Bronchial epithelial cell (primary cell): ENCODE data around the gene FAM53B. TPM values are rescaled to one million over a fixed set of nuclear protein-coding genes. Genes with fewer than 3 reads are reported as not detected.

Experiments used
- DNase-seq: peaks from one replicate; pipeline ENCODE4 v3.0.0-alpha.2; 2010; ENCODE audit warnings: low read depth
- FAIRE-seq: peaks from 2 replicates; lab custom pipeline; 2011; peaks lifted over from hg19 to GRCh38; lab: Jason Lieb, UNC
- H3K27me3 ChIP-seq: 2 replicates; pipeline ENCODE4 v1.5.1; 2011; ENCODE audit warnings: low read length; ENCODE audit not compliant: control insufficient read depth, insufficient read depth
- H3K36me3 ChIP-seq: 2 replicates; pipeline ENCODE4 v1.5.1; 2011; ENCODE audit warnings: low read length; ENCODE audit not compliant: control insufficient read depth, insufficient read depth
- H3K4me3 ChIP-seq: 2 replicates; pipeline ENCODE4 v1.5.1; 2011; ENCODE audit warnings: mild to moderate bottlenecking, low read depth, low read length, control low read depth
- total RNA-seq: library from RNA; depleted of rRNA; stranded (reverse); fragments of >200 nt; gene quantifications from 2 replicates; pipeline ENCODE4 v1.2.1, GENCODE V29; 2014
- TF ChIP-seq, protein P1 (sequence below): IDR thresholded peaks from 2 replicates; pipeline ENCODE4 v1.5.1; 2011; ENCODE audit warnings: mild to moderate bottlenecking, moderate library complexity, low read length, control low read depth, inconsistent platforms; ENCODE audit not compliant: insufficient read depth, severe bottlenecking

FAM53B gene
- total RNA-seq, 1 donor from 2014 or later, result 19.5 TPM

DNA sequence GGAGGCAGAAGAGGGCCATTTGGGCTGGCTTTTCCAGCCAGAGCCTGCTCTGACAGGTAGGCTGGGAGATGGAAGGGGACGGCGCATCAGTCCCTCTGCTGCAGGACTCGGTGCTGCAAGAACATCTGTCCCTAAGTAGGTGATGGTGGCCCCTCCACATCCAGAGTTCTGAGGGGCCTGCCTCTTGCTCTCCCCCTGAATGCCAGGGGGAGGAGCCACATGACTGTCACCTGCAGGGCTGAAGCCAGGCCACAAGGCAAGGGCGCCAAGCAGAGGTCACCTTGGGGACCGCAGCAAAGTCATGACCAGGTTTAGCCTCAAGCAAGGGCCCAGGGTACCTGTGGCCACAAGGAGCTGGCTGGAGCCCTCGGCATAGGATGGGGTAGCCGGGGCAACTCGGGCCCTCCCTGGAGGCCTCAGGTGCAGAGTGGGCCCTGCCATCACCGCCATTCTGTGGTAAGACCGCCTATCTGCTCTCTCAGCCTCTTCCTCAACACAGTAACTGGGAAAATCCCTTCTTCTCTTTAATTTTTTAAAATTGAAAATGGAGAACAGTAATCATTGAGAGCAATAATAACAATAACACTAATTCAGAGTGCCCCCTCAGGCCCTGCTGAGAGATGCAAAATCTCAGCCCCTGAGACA lies 99.3 kb downstream of the FAM53B start:
- TF ChIP-seq, protein P1, sequence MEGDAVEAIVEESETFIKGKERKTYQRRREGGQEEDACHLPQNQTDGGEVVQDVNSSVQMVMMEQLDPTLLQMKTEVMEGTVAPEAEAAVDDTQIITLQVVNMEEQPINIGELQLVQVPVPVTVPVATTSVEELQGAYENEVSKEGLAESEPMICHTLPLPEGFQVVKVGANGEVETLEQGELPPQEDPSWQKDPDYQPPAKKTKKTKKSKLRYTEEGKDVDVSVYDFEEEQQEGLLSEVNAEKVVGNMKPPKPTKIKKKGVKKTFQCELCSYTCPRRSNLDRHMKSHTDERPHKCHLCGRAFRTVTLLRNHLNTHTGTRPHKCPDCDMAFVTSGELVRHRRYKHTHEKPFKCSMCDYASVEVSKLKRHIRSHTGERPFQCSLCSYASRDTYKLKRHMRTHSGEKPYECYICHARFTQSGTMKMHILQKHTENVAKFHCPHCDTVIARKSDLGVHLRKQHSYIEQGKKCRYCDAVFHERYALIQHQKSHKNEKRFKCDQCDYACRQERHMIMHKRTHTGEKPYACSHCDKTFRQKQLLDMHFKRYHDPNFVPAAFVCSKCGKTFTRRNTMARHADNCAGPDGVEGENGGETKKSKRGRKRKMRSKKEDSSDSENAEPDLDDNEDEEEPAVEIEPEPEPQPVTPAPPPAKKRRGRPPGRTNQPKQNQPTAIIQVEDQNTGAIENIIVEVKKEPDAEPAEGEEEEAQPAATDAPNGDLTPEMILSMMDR, result no peak
- DNase-seq (no peak), FAIRE-seq (no peak)
- no peak overlapping the region for H3K4me3 ChIP-seq
- no peaks in the 10 kb centered on the region for H3K27me3 ChIP-seq
- H3K36me3 ChIP-seq, result no peaks in the 10 kb centered on the region

DNA sequence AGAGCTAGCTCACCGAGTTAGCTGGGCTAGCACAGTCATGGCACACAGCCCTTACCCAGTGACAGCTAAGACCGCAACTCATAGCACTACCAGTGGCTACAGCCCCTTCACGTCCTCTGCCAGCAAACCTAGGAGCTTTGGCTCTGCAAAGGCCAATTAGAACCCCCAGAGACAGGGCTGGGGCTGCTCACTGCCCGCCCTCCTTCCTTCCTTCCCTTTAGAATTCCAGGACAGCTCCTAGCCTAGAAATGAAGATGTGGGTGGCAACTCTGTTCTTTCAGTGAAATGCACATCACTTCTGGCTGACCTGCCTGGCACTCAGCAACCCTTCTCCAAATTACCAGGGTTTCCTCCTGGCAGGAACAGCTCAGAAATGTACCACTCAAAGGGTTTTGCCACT lies 99.9 kb downstream of the FAM53B start:
- no peak for DNase-seq
- peaks cover under 1% of the 10 kb centered on the region for H3K36me3 ChIP-seq
- TF ChIP-seq, protein P1, result no peak
- no peaks in the 10 kb centered on the region for H3K27me3 ChIP-seq
- no peak for FAIRE-seq
- no peak overlapping the region for H3K4me3 ChIP-seq

DNA sequence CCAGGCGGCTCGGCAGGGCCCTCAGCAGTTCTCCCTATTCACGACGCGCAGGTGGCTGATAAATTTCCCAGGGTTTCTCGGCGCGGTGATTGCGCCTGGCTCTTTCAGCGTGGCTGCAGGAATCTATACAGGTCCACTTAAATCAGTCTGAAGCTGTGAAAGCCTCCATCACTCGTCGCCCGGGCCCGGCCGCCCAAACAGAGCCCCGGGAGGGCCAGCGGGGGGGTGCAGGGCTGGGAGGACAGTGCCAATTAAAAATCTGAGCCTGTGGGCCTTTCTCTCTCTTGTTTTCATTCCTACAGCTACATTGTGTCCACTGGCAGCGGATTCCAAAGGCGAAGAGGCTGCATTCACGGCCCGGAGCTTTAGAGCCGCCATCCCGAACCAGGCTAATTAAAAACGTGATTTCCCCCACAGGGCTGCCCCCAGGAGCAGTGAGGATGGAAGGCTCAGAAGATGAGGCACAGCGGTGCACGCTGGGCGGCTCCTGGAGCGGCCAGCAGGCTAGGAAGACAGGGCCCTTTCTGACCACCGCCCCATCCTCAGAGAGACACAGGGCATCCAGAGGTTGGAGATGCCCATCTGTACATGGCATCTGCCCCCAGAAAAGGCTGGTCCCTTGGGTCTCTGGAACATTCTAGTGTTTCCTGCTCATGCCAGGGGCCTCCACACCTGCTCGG lies 100.7 kb downstream of the FAM53B start:
- Histone ChIP-seq H3K27me3 (no peaks in the 10 kb centered on the region), H3K36me3 (peaks cover 1% of the 10 kb centered on the region), H3K4me3 (no peak overlapping the region)
- FAIRE-seq (no peak), DNase-seq (no peak)
- TF ChIP-seq, protein P1, result no peak

DNA sequence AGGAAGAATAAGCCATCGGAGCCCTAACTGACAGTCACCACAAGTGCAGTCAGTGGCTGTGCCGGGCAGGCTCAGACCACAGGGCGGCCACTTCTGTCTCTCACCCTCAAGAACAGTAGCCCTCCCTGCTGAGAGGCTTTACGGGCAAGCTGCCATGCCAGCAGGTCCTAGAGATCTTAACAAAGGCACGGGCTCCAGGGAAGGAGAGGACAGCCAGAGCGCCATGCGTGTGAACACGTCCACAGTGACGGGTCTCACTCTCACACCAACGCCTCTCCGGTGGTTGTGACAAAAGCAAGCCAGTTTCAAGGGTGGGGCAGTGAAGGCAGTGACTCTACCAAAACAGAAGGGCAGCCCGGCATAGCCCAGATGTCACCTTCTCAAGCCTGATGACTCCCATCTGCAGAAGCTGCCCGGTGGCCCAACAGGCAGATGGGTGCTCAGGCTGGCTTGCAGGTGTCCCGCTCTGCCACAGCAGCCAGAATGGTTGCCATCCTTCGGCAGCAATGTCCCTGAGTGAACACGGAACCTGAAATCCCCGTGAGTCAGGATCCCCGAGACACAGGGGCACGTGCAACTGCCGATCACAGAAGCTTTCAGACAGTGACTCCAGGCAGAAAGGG lies 102.0 kb downstream of the FAM53B start:
- TF ChIP-seq, protein P1, result no peak
- FAIRE-seq (no peak), DNase-seq (no peak)
- no peaks in the 10 kb centered on the region for H3K27me3 ChIP-seq
- no peak overlapping the region for H3K4me3 ChIP-seq
- H3K36me3 ChIP-seq, result peaks cover 4% of the 10 kb centered on the region

DNA sequence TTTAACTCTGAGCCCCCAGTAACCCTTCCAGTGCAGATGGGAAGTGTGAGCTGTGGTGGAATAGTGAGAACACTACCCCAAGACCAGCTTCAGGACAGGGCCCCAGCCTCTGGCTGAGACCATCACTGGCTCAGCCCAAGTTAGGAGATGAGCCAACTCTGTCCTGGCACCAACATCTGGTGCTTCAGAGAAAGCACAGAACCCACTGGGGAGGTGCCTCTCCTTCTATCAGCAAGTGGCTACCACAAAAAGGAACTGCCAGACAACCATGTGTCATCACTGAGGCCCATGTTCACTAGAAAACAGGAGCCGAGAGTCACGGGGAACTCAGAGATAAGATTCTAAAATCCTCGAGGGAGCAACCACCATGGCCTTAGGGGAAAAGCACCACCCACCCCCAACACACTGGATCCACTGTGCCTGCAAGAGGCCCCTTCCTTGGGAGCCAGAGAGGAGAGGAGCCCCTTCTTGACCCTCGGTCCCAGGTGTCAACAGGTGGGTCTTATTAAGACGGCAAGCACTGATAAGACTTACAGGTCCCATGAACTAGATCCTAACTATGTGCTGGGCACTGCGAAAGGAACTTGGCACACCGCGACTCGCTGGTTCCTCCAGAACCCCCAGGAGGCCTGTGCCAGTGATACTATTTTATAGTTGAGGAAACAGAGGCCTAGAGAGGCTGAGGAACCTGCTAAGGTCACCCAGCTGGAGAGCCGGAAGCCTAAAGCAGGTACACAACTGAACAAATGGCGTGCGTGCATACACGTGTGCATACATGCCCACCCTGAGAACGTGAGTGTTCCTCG lies 102.7 kb downstream of the FAM53B start:
- H3K27me3 ChIP-seq, result no peaks in the 10 kb centered on the region
- no peak overlapping the region for H3K4me3 ChIP-seq
- DNase-seq (peak; percentile 36), FAIRE-seq (no peak)
- TF ChIP-seq, protein P1, result no peak
- H3K36me3 ChIP-seq, result peaks cover 4% of the 10 kb centered on the region
